NCI-H2081 (cell line): ENCODE results near the gene C5AR1.
"Not testable (repeated sequence)": the region's sequence is repeated elsewhere in the genome, so short reads cannot be mapped to it uniquely, and the experiment has no call there.

Experiments used
- DNase-seq, 2 experiments: peaks; one replicate each; lab custom pipeline; 2025; lab: John Stamatoyannopoulos, UW

Gene C5AR1

DNA sequence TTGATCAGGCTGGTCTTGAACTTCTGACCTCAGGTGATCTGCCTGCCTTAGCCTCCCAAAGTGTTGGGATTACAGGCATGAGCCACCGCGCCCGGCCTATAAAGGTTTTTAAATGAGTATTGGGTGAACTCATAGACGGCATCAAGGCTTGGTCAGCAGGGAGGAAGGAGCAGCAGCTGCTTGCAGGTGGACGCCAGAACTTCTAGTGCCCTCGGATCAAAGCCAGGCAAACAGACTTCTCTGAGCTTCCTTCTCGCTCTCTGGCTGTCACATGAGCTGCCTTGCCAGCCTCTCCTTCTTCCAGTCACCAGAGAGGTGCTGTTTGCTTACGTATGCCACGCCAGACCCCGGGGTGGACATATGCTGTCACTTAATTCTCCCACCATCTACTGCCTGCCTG, 55.8 kb downstream of the C5AR1 start:
- DNase-seq, result not testable (repeated sequence)

DNA sequence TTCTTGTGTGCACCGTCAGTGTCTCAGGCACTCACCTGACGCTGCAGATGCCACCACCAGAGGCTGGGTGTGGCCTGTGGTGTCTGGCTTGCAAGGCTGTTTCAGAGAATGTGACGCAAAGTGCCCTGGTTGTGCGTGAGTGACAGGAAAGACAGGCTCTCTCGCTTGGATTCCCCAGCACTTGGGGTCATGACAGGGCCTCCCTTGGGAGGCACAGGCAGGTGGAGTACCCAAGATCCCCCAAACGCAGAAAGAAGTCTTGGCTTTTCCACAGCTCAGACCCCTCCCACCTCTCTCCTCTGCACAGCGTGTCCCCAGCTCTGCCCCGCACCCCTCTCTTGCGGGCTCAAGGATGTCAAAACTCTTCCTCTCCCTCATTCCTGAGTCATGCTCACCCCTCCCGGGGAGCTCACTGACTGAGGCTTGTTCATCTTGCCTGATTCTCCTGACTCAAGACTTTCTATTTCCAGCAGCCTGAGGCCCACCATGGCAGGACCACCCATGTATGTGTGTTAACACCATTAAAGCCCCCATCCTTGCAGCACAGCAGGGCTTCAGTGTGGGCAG, 60.5 kb downstream of the C5AR1 start:
- no peak for DNase-seq

DNA sequence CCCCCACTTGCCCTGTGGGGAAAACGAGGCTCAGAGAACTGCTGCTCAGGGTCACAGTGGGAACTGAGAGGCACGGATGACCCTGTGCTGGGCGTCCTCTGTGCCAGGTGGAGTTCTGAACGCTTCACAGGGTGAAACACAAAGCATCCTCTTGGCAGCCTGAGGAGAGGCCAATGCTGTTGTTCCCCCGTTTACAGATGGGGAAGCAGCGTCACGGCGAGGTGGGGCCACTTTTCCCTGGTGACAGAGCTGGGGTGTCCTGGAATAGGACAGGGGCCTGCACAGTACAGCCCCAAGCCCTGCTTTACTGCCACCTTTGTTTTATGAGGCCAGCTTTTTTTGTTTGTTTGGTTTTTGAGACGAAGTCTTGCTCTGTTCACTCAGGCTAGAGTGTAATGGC, 61.6 kb downstream of the C5AR1 start:
- no peak for DNase-seq
